ENCODE results near the gene SRXN1. TPM values are rescaled to one million over a fixed set of nuclear protein-coding genes. Genes with fewer than 3 reads are reported as not detected.

Gene SRXN1
- polyA plus RNA-seq, 1 donor from 2014 or later: 6.9 TPM

GRCh38 chr20:692044-692443 is 39.0 kb upstream of the SRXN1 start:
- H3K36me3 ChIP-seq (ENCODE audit: insufficient read depth, low read length): no peaks in the 10 kb centered on the region
- H3K27me3 ChIP-seq (ENCODE audit: insufficient read depth, low read depth, low read length): no peaks in the 10 kb centered on the region
- no peaks in the 10 kb centered on the region for H3K9me3 ChIP-seq (ENCODE audit: low read length)
- no peak overlapping the region for H2AFZ ChIP-seq (ENCODE audit: low read depth, low read length)
- no peaks in the 10 kb centered on the region for H3K9me2 ChIP-seq (ENCODE audit: insufficient read depth, low read length)
- no peak overlapping the region for H3K4me3 ChIP-seq (ENCODE audit: low read length)
- H3K79me2 ChIP-seq (replicated peaks; ENCODE audit: insufficient read depth, low read length): no peaks in the 10 kb centered on the region
- H3K9ac ChIP-seq (ENCODE audit: low read length): no peak overlapping the region
- no peaks in the 10 kb centered on the region for H4K20me1 ChIP-seq (ENCODE audit: insufficient read depth)
- no peak overlapping the region for H3K4me2 ChIP-seq (ENCODE audit: low read length)
- H3F3A ChIP-seq (ENCODE audit: insufficient read depth, low read length, poor library complexity, severe bottlenecking): peaks cover 4% of the 10 kb centered on the region
- TF ChIP-seq MXI1 (conservative IDR thresholded peaks at IDR 0.05; ENCODE audit: poor library complexity, severe bottlenecking) (no peak), EP300 (conservative IDR thresholded peaks at IDR 0.05; ENCODE audit: poor library complexity, severe bottlenecking) (no peak), POLR2AphosphoS5 (IDR thresholded peaks at IDR 0.05) (no peak), EZH2 (IDR thresholded peaks at IDR 0.05; ENCODE audit: borderline replicate concordance, insufficient read depth, low read length, poor library complexity, severe bottlenecking) (no peak), SMC3 (conservative IDR thresholded peaks at IDR 0.05; ENCODE audit: poor library complexity) (no peak), TAF1 (IDR thresholded peaks at IDR 0.05; ENCODE audit: low read depth) (no peak), RAD21 (conservative IDR thresholded peaks at IDR 0.05) (no peak)
- TF ChIP-seq, protein P1, sequence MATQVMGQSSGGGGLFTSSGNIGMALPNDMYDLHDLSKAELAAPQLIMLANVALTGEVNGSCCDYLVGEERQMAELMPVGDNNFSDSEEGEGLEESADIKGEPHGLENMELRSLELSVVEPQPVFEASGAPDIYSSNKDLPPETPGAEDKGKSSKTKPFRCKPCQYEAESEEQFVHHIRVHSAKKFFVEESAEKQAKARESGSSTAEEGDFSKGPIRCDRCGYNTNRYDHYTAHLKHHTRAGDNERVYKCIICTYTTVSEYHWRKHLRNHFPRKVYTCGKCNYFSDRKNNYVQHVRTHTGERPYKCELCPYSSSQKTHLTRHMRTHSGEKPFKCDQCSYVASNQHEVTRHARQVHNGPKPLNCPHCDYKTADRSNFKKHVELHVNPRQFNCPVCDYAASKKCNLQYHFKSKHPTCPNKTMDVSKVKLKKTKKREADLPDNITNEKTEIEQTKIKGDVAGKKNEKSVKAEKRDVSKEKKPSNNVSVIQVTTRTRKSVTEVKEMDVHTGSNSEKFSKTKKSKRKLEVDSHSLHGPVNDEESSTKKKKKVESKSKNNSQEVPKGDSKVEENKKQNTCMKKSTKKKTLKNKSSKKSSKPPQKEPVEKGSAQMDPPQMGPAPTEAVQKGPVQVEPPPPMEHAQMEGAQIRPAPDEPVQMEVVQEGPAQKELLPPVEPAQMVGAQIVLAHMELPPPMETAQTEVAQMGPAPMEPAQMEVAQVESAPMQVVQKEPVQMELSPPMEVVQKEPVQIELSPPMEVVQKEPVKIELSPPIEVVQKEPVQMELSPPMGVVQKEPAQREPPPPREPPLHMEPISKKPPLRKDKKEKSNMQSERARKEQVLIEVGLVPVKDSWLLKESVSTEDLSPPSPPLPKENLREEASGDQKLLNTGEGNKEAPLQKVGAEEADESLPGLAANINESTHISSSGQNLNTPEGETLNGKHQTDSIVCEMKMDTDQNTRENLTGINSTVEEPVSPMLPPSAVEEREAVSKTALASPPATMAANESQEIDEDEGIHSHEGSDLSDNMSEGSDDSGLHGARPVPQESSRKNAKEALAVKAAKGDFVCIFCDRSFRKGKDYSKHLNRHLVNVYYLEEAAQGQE (IDR thresholded peaks at IDR 0.05; ENCODE audit: borderline replicate concordance): no peak
- TF ChIP-seq, protein P2, sequence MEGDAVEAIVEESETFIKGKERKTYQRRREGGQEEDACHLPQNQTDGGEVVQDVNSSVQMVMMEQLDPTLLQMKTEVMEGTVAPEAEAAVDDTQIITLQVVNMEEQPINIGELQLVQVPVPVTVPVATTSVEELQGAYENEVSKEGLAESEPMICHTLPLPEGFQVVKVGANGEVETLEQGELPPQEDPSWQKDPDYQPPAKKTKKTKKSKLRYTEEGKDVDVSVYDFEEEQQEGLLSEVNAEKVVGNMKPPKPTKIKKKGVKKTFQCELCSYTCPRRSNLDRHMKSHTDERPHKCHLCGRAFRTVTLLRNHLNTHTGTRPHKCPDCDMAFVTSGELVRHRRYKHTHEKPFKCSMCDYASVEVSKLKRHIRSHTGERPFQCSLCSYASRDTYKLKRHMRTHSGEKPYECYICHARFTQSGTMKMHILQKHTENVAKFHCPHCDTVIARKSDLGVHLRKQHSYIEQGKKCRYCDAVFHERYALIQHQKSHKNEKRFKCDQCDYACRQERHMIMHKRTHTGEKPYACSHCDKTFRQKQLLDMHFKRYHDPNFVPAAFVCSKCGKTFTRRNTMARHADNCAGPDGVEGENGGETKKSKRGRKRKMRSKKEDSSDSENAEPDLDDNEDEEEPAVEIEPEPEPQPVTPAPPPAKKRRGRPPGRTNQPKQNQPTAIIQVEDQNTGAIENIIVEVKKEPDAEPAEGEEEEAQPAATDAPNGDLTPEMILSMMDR (IDR thresholded peaks at IDR 0.05; ENCODE audit: poor library complexity, severe bottlenecking): no peak
- H3K27ac ChIP-seq (ENCODE audit: low read length): no peak overlapping the region

GRCh38 chr20:689947-690346 is 36.9 kb upstream of the SRXN1 start:
- no peaks in the 10 kb centered on the region for H3K36me3 ChIP-seq (ENCODE audit: insufficient read depth, low read length)
- TF ChIP-seq POLR2AphosphoS5 (IDR thresholded peaks at IDR 0.05): no peak
- TF ChIP-seq EZH2 (IDR thresholded peaks at IDR 0.05; ENCODE audit: borderline replicate concordance, insufficient read depth, low read length, poor library complexity, severe bottlenecking): no peak
- TF ChIP-seq, protein P2 (IDR thresholded peaks at IDR 0.05; ENCODE audit: poor library complexity, severe bottlenecking): no peak
- no peak for TF ChIP-seq SMC3 (conservative IDR thresholded peaks at IDR 0.05; ENCODE audit: poor library complexity)
- TF ChIP-seq EP300 (conservative IDR thresholded peaks at IDR 0.05; ENCODE audit: poor library complexity, severe bottlenecking): no peak
- TF ChIP-seq, protein P1 (IDR thresholded peaks at IDR 0.05; ENCODE audit: borderline replicate concordance): no peak
- no peak for TF ChIP-seq TAF1 (IDR thresholded peaks at IDR 0.05; ENCODE audit: low read depth)
- TF ChIP-seq MXI1 (conservative IDR thresholded peaks at IDR 0.05; ENCODE audit: poor library complexity, severe bottlenecking): no peak
- TF ChIP-seq RAD21 (conservative IDR thresholded peaks at IDR 0.05): no peak
- H3K9me3 ChIP-seq (ENCODE audit: low read length): no peaks in the 10 kb centered on the region
- no peaks in the 10 kb centered on the region for H4K20me1 ChIP-seq (ENCODE audit: insufficient read depth)
- no peak overlapping the region for H3K27ac ChIP-seq (ENCODE audit: low read length)
- no peak overlapping the region for H3K4me2 ChIP-seq (ENCODE audit: low read length)
- H2AFZ ChIP-seq (ENCODE audit: low read depth, low read length): no peak overlapping the region
- no peaks in the 10 kb centered on the region for H3K9me2 ChIP-seq (ENCODE audit: insufficient read depth, low read length)
- no peaks in the 10 kb centered on the region for H3K27me3 ChIP-seq (ENCODE audit: insufficient read depth, low read depth, low read length)
- H3F3A ChIP-seq (ENCODE audit: insufficient read depth, low read length, poor library complexity, severe bottlenecking): peaks cover 4% of the 10 kb centered on the region
- no peak overlapping the region for H3K9ac ChIP-seq (ENCODE audit: low read length)
- H3K4me3 ChIP-seq (ENCODE audit: low read length): no peak overlapping the region
- no peaks in the 10 kb centered on the region for H3K79me2 ChIP-seq (replicated peaks; ENCODE audit: insufficient read depth, low read length)
